SU-DHL-6 (cell line): ENCODE measurements around the gene NACC2.

Experiments
- CTCF ChIP-seq: fragments of 200-600 bp; sonication (generic); IDR thresholded peaks from one replicate; pipeline ENCODE4 v1.5.1; 2017; ENCODE audit warnings: antibody characterized with exemption, mild to moderate bottlenecking, low read length, moderate library complexity; ENCODE audit not compliant: insufficient read depth, poor library complexity, severe bottlenecking
- EZH2phosphoT487 ChIP-seq: fragments of 200-600 bp; sonication (generic), shearing (Covaris generic); conservative IDR thresholded peaks from 2 replicates; pipeline ENCODE4 v1.6.1; 2018; ENCODE audit warnings: mild to moderate bottlenecking, antibody characterized with exemption, low read length, moderate library complexity, mixed read lengths

DNA sequence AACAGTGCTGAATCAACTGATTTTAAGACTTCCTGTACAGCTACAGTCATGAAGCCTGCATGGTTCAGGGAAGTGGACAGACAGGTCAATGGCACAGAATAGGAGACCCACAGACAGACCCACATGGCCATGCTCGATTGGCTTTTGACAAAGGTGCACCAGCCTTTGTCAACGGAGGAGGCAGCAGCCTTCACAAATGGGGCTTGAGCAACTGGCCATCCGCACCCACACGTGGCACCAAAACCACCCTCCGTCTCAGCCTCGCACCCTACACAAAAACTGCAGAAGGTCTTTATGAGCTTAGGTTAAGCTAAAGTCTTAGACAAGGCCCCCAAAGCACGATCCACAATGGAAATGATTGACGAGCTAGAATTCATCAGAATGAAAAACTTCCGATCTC lies 74.4 kb downstream of the NACC2 start:
- no peak for TF ChIP-seq CTCF
- no peak for TF ChIP-seq EZH2phosphoT487
